PC-9 (cell line): ENCODE results near the gene HES3.

Experiments used
- EZH2 ChIP-seq: fragments of 200-600 bp; sonication (generic); IDR thresholded peaks from 2 replicates; pipeline ENCODE4 v1.8.0; 2017; ENCODE audit warnings: antibody characterized with exemption, low read depth
- TF ChIP-seq, protein P1 (sequence below): fragments of 200-600 bp; sonication (generic); conservative IDR thresholded peaks from 2 replicates; pipeline ENCODE4 v1.6.1; 2017; ENCODE audit warnings: mixed run types, antibody characterized with exemption, mild to moderate bottlenecking, moderate library complexity

DNA sequence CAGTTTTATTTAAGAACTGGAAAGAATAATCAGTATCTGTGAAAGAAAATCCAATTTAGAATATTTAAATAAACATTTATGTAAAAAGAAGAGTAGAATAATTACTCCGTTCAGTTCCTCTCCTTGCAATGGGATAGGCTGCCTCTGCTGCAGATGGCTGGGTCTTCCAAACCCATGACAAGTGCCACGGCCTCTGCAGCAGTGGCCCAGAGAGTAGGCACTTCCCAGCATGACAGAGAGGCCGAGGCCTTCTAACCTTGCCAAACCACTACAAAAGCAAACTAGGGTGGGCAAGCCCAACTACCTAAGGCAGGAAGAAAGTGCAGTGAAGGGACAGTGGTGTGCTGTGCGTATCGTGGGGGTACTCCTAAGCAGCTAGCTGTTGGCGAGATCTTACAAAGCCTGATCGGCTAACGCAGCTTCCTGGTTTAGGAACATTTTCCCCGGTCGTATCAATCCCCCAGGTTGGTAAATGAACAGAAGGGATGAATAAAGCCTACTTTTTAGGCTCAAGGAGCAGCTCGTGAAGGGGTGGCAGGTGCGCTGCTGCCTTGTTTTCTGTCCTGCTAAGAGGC is 22.7 kb upstream of the HES3 start:
- TF ChIP-seq, protein P1, sequence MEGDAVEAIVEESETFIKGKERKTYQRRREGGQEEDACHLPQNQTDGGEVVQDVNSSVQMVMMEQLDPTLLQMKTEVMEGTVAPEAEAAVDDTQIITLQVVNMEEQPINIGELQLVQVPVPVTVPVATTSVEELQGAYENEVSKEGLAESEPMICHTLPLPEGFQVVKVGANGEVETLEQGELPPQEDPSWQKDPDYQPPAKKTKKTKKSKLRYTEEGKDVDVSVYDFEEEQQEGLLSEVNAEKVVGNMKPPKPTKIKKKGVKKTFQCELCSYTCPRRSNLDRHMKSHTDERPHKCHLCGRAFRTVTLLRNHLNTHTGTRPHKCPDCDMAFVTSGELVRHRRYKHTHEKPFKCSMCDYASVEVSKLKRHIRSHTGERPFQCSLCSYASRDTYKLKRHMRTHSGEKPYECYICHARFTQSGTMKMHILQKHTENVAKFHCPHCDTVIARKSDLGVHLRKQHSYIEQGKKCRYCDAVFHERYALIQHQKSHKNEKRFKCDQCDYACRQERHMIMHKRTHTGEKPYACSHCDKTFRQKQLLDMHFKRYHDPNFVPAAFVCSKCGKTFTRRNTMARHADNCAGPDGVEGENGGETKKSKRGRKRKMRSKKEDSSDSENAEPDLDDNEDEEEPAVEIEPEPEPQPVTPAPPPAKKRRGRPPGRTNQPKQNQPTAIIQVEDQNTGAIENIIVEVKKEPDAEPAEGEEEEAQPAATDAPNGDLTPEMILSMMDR = no peak
- TF ChIP-seq EZH2 = no peak
